ENCODE measurements around the gene DBI.

The DBI gene

DNA sequence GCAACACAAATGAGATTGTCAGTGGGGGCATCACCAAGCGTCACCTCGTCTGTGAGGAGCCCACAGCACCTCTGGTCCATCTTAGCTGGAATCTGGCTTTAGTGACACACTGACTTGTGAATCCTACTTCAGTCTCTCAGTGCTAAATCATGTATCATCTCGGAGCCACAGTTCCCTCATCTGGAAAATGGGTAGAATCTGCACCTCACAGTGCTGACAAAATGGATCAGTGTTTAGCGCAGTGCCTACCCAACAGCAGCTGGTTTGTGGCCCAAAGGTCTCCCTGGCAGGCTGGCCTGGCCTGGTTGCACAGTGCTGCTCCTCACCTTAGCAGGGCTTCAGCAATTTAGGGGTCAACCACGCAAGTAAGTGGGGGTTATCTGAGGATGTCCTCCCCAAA lies 10.0 kb downstream of the DBI start:
- Histone ChIP-seq H3K36me3 (ENCODE audit: control insufficient read depth, insufficient read depth, low read length) (no peaks in the 10 kb centered on the region), H3K4me1 (no peaks in the 10 kb centered on the region), H3K4me3 (ENCODE audit: low read depth, low read length) (no peak overlapping the region), H3K9ac (no peak overlapping the region), H3K9me3 (ENCODE audit: control insufficient read depth, low read length) (no peaks in the 10 kb centered on the region), H3K27ac (no peak overlapping the region), H3K27me3 (ENCODE audit: control insufficient read depth, insufficient read depth, low read length) (no peaks in the 10 kb centered on the region), H3K79me2 (no peaks in the 10 kb centered on the region), H2AFZ (no peak overlapping the region), H3K4me2 (ENCODE audit: low read length) (no peak overlapping the region)
- TF ChIP-seq, protein P1, sequence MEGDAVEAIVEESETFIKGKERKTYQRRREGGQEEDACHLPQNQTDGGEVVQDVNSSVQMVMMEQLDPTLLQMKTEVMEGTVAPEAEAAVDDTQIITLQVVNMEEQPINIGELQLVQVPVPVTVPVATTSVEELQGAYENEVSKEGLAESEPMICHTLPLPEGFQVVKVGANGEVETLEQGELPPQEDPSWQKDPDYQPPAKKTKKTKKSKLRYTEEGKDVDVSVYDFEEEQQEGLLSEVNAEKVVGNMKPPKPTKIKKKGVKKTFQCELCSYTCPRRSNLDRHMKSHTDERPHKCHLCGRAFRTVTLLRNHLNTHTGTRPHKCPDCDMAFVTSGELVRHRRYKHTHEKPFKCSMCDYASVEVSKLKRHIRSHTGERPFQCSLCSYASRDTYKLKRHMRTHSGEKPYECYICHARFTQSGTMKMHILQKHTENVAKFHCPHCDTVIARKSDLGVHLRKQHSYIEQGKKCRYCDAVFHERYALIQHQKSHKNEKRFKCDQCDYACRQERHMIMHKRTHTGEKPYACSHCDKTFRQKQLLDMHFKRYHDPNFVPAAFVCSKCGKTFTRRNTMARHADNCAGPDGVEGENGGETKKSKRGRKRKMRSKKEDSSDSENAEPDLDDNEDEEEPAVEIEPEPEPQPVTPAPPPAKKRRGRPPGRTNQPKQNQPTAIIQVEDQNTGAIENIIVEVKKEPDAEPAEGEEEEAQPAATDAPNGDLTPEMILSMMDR (IDR thresholded peaks at IDR 0.05): no peak

DNA sequence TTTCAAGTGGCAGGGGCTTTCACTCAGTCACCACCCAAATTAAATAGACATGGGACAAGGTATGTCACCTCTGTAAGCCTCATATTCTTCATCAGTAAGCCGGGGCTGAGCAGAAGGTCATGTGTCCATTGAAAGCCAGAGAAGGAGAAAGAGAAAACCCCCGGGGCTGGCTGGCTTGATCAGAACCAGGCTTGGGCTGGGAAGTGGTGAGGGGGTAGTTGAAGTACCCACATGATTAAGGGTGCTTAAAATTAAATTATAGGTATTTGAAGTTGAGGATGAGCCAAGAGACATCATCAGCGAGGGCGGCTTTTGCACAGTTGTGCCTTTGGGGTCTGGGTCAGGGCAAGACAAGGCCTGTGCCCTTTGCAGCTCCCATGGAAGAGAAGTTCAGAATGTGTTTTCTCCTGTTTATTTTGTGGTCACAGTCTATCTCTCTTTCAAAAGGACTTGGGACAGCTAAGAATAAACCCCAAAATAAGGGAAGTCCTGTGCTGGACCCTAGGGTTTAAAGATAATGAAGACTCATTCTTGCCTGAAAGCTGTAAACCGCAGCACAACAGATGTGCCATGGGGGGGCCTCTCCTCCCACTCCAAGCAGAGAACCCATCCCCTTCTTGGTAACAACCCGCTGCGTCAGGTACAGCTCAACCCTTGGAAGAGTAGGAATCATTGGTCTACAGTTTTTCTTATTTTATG lies 10.7 kb downstream of the DBI start:
- Histone ChIP-seq H3K4me3 (ENCODE audit: low read depth, low read length) (no peak overlapping the region), H3K4me2 (ENCODE audit: low read length) (no peak overlapping the region), H3K27ac (no peak overlapping the region), H3K9ac (no peak overlapping the region), H3K27me3 (ENCODE audit: control insufficient read depth, insufficient read depth, low read length) (no peaks in the 10 kb centered on the region), H3K36me3 (ENCODE audit: control insufficient read depth, insufficient read depth, low read length) (no peaks in the 10 kb centered on the region), H3K79me2 (no peaks in the 10 kb centered on the region), H3K9me3 (ENCODE audit: control insufficient read depth, low read length) (no peaks in the 10 kb centered on the region), H3K4me1 (no peaks in the 10 kb centered on the region), H2AFZ (no peak overlapping the region)
- TF ChIP-seq, protein P1 (IDR thresholded peaks at IDR 0.05): no peak

DNA sequence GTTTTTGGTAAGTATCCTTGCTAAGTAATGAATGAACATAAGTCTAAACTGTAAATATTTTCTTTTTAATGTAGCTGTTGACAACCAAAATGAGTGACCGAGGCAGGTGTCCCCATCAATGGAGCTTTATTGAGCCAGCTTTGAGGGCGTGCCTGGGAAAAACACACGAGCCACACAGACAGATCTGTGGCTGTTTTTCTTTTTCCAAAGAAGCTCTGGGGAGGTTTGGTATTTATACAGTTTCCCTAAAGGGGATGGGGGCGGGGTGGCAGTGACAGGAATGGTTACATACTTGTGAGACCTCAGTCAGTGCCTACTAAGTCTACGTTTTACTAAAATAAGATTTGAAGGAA lies 11.2 kb downstream of the DBI start:
- TF ChIP-seq, protein P1 (IDR thresholded peaks at IDR 0.05): no peak
- no peak overlapping the region for H3K9ac ChIP-seq
- H3K9me3 ChIP-seq (ENCODE audit: control insufficient read depth, low read length): no peaks in the 10 kb centered on the region
- no peak overlapping the region for H3K4me2 ChIP-seq (ENCODE audit: low read length)
- no peaks in the 10 kb centered on the region for H3K36me3 ChIP-seq (ENCODE audit: control insufficient read depth, insufficient read depth, low read length)
- no peak overlapping the region for H2AFZ ChIP-seq
- H3K27me3 ChIP-seq (ENCODE audit: control insufficient read depth, insufficient read depth, low read length): no peaks in the 10 kb centered on the region
- H3K79me2 ChIP-seq: no peaks in the 10 kb centered on the region
- no peak overlapping the region for H3K4me3 ChIP-seq (ENCODE audit: low read depth, low read length)
- H3K4me1 ChIP-seq: peaks cover under 1% of the 10 kb centered on the region
- H3K27ac ChIP-seq: no peak overlapping the region

- Histone ChIP-seq H3K36me3 (ENCODE audit: control insufficient read depth, insufficient read depth, low read length) (no peaks in the 10 kb centered on the region), H3K79me2 (no peaks in the 10 kb centered on the region), H3K9ac (no peak overlapping the region), H3K27me3 (ENCODE audit: control insufficient read depth, insufficient read depth, low read length) (no peaks in the 10 kb centered on the region), H3K4me2 (ENCODE audit: low read length) (no peak overlapping the region), H3K4me1 (peaks cover 7% of the 10 kb centered on the region), H3K4me3 (ENCODE audit: low read depth, low read length) (no peak overlapping the region), H3K9me3 (ENCODE audit: control insufficient read depth, low read length) (no peaks in the 10 kb centered on the region), H2AFZ (no peak overlapping the region), H3K27ac (no peak overlapping the region)
- TF ChIP-seq, protein P1 (IDR thresholded peaks at IDR 0.05): no peak
These were observed 11.8 kb downstream of the DBI start for GRCh38 chr2:119378566-119378965.
